ENCODE results near the gene UTF1. TPM values are rescaled to one million over a fixed set of nuclear protein-coding genes. Genes with fewer than 3 reads are reported as not detected.
A peak's percentile ranks its signal among the peaks of the same experiment; 100 is the strongest.

Gene UTF1
- not detected for total RNA-seq

GRCh38 chr10:133230044-133230361, at the start of gene UTF1:
TSS of gene UTF1 (plus strand) at chr10:133230217. CDS start at chr10:133230289, 72 bp downstream.
- TF ChIP-seq POLR2A (IDR thresholded peaks at IDR 0.05) (no peak), POLR2AphosphoS5 (IDR thresholded peaks at IDR 0.05) (no peak), CTCF (IDR thresholded peaks at IDR 0.05) (no peak)
- Histone ChIP-seq H3K4me3 (peak within 1 kb of the TSS in 2 of 3 donors; percentile 13 to 51), H3K4me1 (peaks cover 0 to 4% of the 10 kb centered on the region in 2 donors), H3K9me3 (no peaks in the 10 kb centered on the region), H3K27me3 (peaks cover 0 to 86% of the 10 kb centered on the region in 2 donors), H3K36me3 (no peaks in the 10 kb centered on the region), H3K27ac (no peak within 1 kb of the TSS)
- no peak for DNase-seq (ENCODE audit: low spot score in 2 of 2)
- intact Hi-C loops (cut with DNase I; ENCODE audit: low total_unique reads), result no loop called here

- intact Hi-C loops (cut with DNase I; ENCODE audit: low total_unique reads), result no loop called here
- Histone ChIP-seq H3K4me3 (no peak overlapping the region), H3K4me1 (no peaks in the 10 kb centered on the region), H3K36me3 (no peaks in the 10 kb centered on the region), H3K9me3 (no peaks in the 10 kb centered on the region), H3K27ac (no peak overlapping the region), H3K27me3 (peaks cover 0 to 24% of the 10 kb centered on the region in 2 donors)
- TF ChIP-seq POLR2AphosphoS5 (IDR thresholded peaks at IDR 0.05), result no peak
- no peak for TF ChIP-seq CTCF (IDR thresholded peaks at IDR 0.05)
- TF ChIP-seq POLR2A (IDR thresholded peaks at IDR 0.05), result no peak
- DNase-seq (ENCODE audit: low spot score in 2 of 2), result no peak
Observed at GRCh38 chr10:133180965-133181639, 48.9 kb upstream of the UTF1 start.

GRCh38 chr10:133182190-133182589, 47.8 kb upstream of the UTF1 start:
- intact Hi-C loops (cut with DNase I; ENCODE audit: low total_unique reads), result no loop called here
- Histone ChIP-seq H3K4me1 (no peaks in the 10 kb centered on the region), H3K9me3 (no peaks in the 10 kb centered on the region), H3K36me3 (no peaks in the 10 kb centered on the region), H3K4me3 (no peak overlapping the region), H3K27ac (no peak overlapping the region), H3K27me3 (peaks cover 0 to 24% of the 10 kb centered on the region in 2 donors)
- no peak for DNase-seq (ENCODE audit: low spot score in 2 of 2)
- TF ChIP-seq CTCF (IDR thresholded peaks at IDR 0.05) (no peak), POLR2AphosphoS5 (IDR thresholded peaks at IDR 0.05) (no peak), POLR2A (IDR thresholded peaks at IDR 0.05) (no peak)

GRCh38 chr10:133182791-133183645, 47.0 kb upstream of the UTF1 start:
- Histone ChIP-seq H3K9me3 (no peaks in the 10 kb centered on the region), H3K27ac (no peak overlapping the region), H3K27me3 (peaks cover 0 to 24% of the 10 kb centered on the region in 2 donors), H3K4me1 (no peaks in the 10 kb centered on the region), H3K36me3 (no peaks in the 10 kb centered on the region), H3K4me3 (no peak overlapping the region)
- DNase-seq (ENCODE audit: low spot score in 2 of 2), result no peak
- intact Hi-C loops (cut with DNase I; ENCODE audit: low total_unique reads), result no loop called here
- TF ChIP-seq CTCF (IDR thresholded peaks at IDR 0.05) (no peak), POLR2AphosphoS5 (IDR thresholded peaks at IDR 0.05) (no peak), POLR2A (IDR thresholded peaks at IDR 0.05) (no peak)
